ENCODE results near the gene LONRF2. TPM values are rescaled to one million over a fixed set of nuclear protein-coding genes. Genes with fewer than 3 reads are reported as not detected.

Gene LONRF2
- total RNA-seq, 1 experiment from 2014 or later = 2.7 TPM

- Histone ChIP-seq H3K18ac (ENCODE audit: insufficient read length, low read depth, low read length) (no peak overlapping the region), H3K14ac (ENCODE audit: insufficient read depth, low read length) (no peak overlapping the region), H3K4me2 (ENCODE audit: insufficient read depth, insufficient read length, low read length) (no peak overlapping the region), H3K9me3 (ENCODE audit: control insufficient read depth, low read depth, low read length) (no peaks in the 10 kb centered on the region), H3K79me1 (ENCODE audit: insufficient read depth, low read depth, low read length, poor library complexity, severe bottlenecking) (no peaks in the 10 kb centered on the region), H2BK5ac (ENCODE audit: insufficient read length, low read length) (no peak overlapping the region), H3K4ac (ENCODE audit: low read depth, low read length) (no peak overlapping the region), H4K20me1 (ENCODE audit: control insufficient read depth, insufficient read depth, insufficient read length) (no peaks in the 10 kb centered on the region), H2BK12ac (ENCODE audit: insufficient read length, low read depth, low read length) (no peak overlapping the region), H3K79me2 (ENCODE audit: insufficient read depth, low read length) (no peaks in the 10 kb centered on the region; the same call in 1 of the 2 replicates), H3K27me3 (ENCODE audit: insufficient read depth, low read length) (no peaks in the 10 kb centered on the region), H4K8ac (replicated peaks; ENCODE audit: insufficient read length, low read depth, low read length) (no peak overlapping the region), H2AFZ (ENCODE audit: low read length) (no peak overlapping the region), H2BK15ac (ENCODE audit: low read depth, low read length) (no peak overlapping the region), H2BK120ac (ENCODE audit: low read depth, low read length, poor library complexity, severe bottlenecking) (no peak overlapping the region), H3K23me2 (ENCODE audit: insufficient read length, low read depth, low read length, poor library complexity, severe bottlenecking) (no peaks in the 10 kb centered on the region), H3K56ac (ENCODE audit: insufficient read length, low read depth, low read length) (no peak overlapping the region), H3T11ph (ENCODE audit: low read length) (no peak overlapping the region), H4K91ac (ENCODE audit: insufficient read length, low read depth, low read length) (no peak overlapping the region), H2BK20ac (ENCODE audit: low read depth, low read length, poor library complexity, severe bottlenecking) (no peak overlapping the region), H3K23ac (ENCODE audit: insufficient read length, low read depth, low read length) (no peak overlapping the region), H3K4me1 (ENCODE audit: insufficient read depth, low read length) (no peaks in the 10 kb centered on the region; the same call in 1 of the 2 replicates), H3K9ac (ENCODE audit: extremely low read depth, insufficient read length, low read length) (no peak overlapping the region), H4K5ac (ENCODE audit: insufficient read length, low read depth, low read length) (no peak overlapping the region), H3K27ac (ENCODE audit: insufficient read length, low read depth, low read length) (no peak overlapping the region), H2AK5ac (ENCODE audit: insufficient read length, low read length) (no peak overlapping the region)
- H3K36me3 Mint-ChIP-seq (ENCODE audit: insufficient read depth in 1 of 3, low read depth in 3 of 3) = no peaks in the 10 kb centered on the region; a peak in 1 of 7 replicates
- H3K4me1 Mint-ChIP-seq = peaks cover 24 to 38% of the 10 kb centered on the region in 2 experiments
- WGBS (ENCODE audit: extremely low coverage, insufficient read length, low lambda C conversion rate) = no CpG with 5 or more reads among the region's 6 CpGs
- H3K27me3 Mint-ChIP-seq (ENCODE audit: low read depth) = peaks cover 20% of the 10 kb centered on the region
- DNase-seq = no peak
- H3K4me3 Mint-ChIP-seq = no peak overlapping the region
- no peaks in the 10 kb centered on the region; a peak in 1 of 5 replicates for H3K9me3 Mint-ChIP-seq
- TF ChIP-seq, protein P1, sequence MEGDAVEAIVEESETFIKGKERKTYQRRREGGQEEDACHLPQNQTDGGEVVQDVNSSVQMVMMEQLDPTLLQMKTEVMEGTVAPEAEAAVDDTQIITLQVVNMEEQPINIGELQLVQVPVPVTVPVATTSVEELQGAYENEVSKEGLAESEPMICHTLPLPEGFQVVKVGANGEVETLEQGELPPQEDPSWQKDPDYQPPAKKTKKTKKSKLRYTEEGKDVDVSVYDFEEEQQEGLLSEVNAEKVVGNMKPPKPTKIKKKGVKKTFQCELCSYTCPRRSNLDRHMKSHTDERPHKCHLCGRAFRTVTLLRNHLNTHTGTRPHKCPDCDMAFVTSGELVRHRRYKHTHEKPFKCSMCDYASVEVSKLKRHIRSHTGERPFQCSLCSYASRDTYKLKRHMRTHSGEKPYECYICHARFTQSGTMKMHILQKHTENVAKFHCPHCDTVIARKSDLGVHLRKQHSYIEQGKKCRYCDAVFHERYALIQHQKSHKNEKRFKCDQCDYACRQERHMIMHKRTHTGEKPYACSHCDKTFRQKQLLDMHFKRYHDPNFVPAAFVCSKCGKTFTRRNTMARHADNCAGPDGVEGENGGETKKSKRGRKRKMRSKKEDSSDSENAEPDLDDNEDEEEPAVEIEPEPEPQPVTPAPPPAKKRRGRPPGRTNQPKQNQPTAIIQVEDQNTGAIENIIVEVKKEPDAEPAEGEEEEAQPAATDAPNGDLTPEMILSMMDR (conservative IDR thresholded peaks at IDR 0.05) = no peak
- no peak overlapping the region; a peak in 1 of 7 replicates for H3K27ac Mint-ChIP-seq
These were observed 86.1 kb downstream of the LONRF2 start for GRCh38 chr2:100236166-100236565.

Data from H9 (cell line).